CD8-positive, alpha-beta memory T cell (primary cell): ENCODE results near the gene COL8A1. TPM values are rescaled to one million over a fixed set of nuclear protein-coding genes. Genes with fewer than 3 reads are reported as not detected.

Source experiments
- CTCF ChIA-PET: fragments of 350-600 bp; sonication (Branson Sonifier 250); formaldehyde crosslinking; loops from one replicate; lab custom pipeline; 2021; ENCODE audit warnings: antibody characterized with exemption; lab: Charles Lee
- POLR2A ChIA-PET: fragments of 350-600 bp; sonication (Branson Sonifier 250); formaldehyde crosslinking; loops from one replicate; lab custom pipeline; 2021; ENCODE audit warnings: antibody characterized with exemption; lab: Charles Lee
- DNase-seq, 5 donors: peaks; one replicate each; pipeline versions ENCODE4 v3.0.0 to v3.0.0-alpha.2; 2020 to 2022; ENCODE audit warnings: mixed read lengths in 1 of 5
- H3K27ac ChIP-seq: one replicate; pipeline ENCODE4 v1.7.0; 2013; ENCODE audit warnings: low read depth, mild to moderate bottlenecking, low read length, moderate library complexity
- H3K27me3 ChIP-seq: 2 replicates; pipeline ENCODE4 v1.7.0; 2013; ENCODE audit warnings: low read length, mild to moderate bottlenecking; ENCODE audit not compliant: insufficient read depth, poor library complexity, severe bottlenecking
- H3K36me3 ChIP-seq: 2 replicates; pipeline ENCODE4 v1.7.0; 2013; ENCODE audit warnings: mild to moderate bottlenecking, low read length, moderate library complexity; ENCODE audit not compliant: insufficient read depth
- H3K4me1 ChIP-seq: 2 replicates; pipeline ENCODE4 v1.7.0; 2013; ENCODE audit warnings: mild to moderate bottlenecking, low read length, moderate library complexity; ENCODE audit not compliant: insufficient read depth
- H3K4me3 ChIP-seq: 2 replicates; pipeline ENCODE4 v1.7.0; 2013; ENCODE audit warnings: mild to moderate bottlenecking, low read length
- H3K9me3 ChIP-seq: 2 replicates; pipeline ENCODE4 v1.7.0; 2013; ENCODE audit warnings: mild to moderate bottlenecking, low read length
- H3K27ac Mint-ChIP-seq, 8 donors: one replicate each; pipeline ENCODE4 v1.8.0; 2020 to 2021; ENCODE audit warnings: mixed read lengths in 8 of 8, mild to moderate bottlenecking in 6 of 8, inconsistent platforms in 3 of 8, moderate library complexity in 3 of 8
- H3K27me3 Mint-ChIP-seq, 2 donors: one replicate each; pipeline ENCODE4 v1.8.0; 2020 to 2021; ENCODE audit warnings: mixed read lengths in 2 of 2, mild to moderate bottlenecking in 1 of 2, moderate library complexity in 1 of 2
- H3K36me3 Mint-ChIP-seq, 3 donors: one replicate each; pipeline ENCODE4 v1.8.0; 2020 to 2021; ENCODE audit warnings: mixed read lengths in 3 of 3, inconsistent platforms in 1 of 3, mild to moderate bottlenecking in 1 of 3
- H3K4me1 Mint-ChIP-seq, 3 donors: one replicate each; pipeline ENCODE4 v1.8.0; 2020 to 2021; ENCODE audit warnings: mixed read lengths in 3 of 3, inconsistent platforms in 1 of 3, mild to moderate bottlenecking in 1 of 3
- H3K4me3 Mint-ChIP-seq, 7 donors: one replicate each; pipeline ENCODE4 v1.8.0; 2020 to 2021; ENCODE audit warnings: mixed read lengths in 7 of 7, mild to moderate bottlenecking in 6 of 7, moderate library complexity in 4 of 7, inconsistent platforms in 2 of 7
- H3K9me3 Mint-ChIP-seq, 5 donors: one replicate each; pipeline ENCODE4 v1.8.0; 2020 to 2022; ENCODE audit warnings: mixed read lengths in 5 of 5, mild to moderate bottlenecking in 3 of 5, moderate library complexity in 2 of 5, inconsistent platforms in 1 of 5
- polyA plus RNA-seq: library from polyadenylated mRNA; unstranded; fragments of 300-500 nt; fragmentation: Illumina TruSeq; gene quantifications from one replicate; pipeline ENCODE4 v1.2.3, GENCODE V29; 2021
- total RNA-seq, 2 experiments: library from RNA; stranded (reverse); gene quantifications; one replicate each; pipeline ENCODE4 v1.2.3, GENCODE V29; 2021

Gene COL8A1
- total and polyA plus RNA-seq, 3 experiments from 2014 or later, result not detected

- no peaks in the 10 kb centered on the region for H3K27me3 ChIP-seq
- no peak for DNase-seq
- no peak overlapping the region for H3K4me3 ChIP-seq
- Mint-ChIP-seq H3K4me1 (no peaks in the 10 kb centered on the region), H3K4me3 (no peak overlapping the region), H3K27me3 (peaks cover 10 to 43% of the 10 kb centered on the region in 2 donors), H3K9me3 (no peaks in the 10 kb centered on the region), H3K36me3 (no peaks in the 10 kb centered on the region), H3K27ac (no peak overlapping the region)
- no peaks in the 10 kb centered on the region for H3K36me3 ChIP-seq
- ChIA-PET POLR2A (no interaction called here), CTCF (no interaction called here)
- no peak overlapping the region for H3K27ac ChIP-seq
- H3K4me1 ChIP-seq, result no peaks in the 10 kb centered on the region
- H3K9me3 ChIP-seq, result no peaks in the 10 kb centered on the region
These were observed 109.5 kb downstream of the COL8A1 start for GRCh38 chr3:99747915-99748314.

- H3K4me1 ChIP-seq, result no peaks in the 10 kb centered on the region
- Mint-ChIP-seq H3K27me3 (peaks cover 9 to 32% of the 10 kb centered on the region in 2 donors), H3K27ac (no peak overlapping the region), H3K4me1 (no peaks in the 10 kb centered on the region), H3K4me3 (no peak overlapping the region), H3K9me3 (no peaks in the 10 kb centered on the region), H3K36me3 (no peaks in the 10 kb centered on the region)
- DNase-seq, result no peak
- H3K4me3 ChIP-seq, result no peak overlapping the region
- ChIA-PET CTCF (no interaction called here), POLR2A (no interaction called here)
- H3K36me3 ChIP-seq, result no peaks in the 10 kb centered on the region
- H3K9me3 ChIP-seq, result no peaks in the 10 kb centered on the region
- no peak overlapping the region for H3K27ac ChIP-seq
- H3K27me3 ChIP-seq, result no peaks in the 10 kb centered on the region
These were observed 113.3 kb downstream of the COL8A1 start for GRCh38 chr3:99751649-99752048.

- Mint-ChIP-seq H3K27ac (no peak overlapping the region), H3K4me3 (no peak overlapping the region), H3K9me3 (no peaks in the 10 kb centered on the region), H3K27me3 (peaks cover 9 to 32% of the 10 kb centered on the region in 2 donors), H3K36me3 (no peaks in the 10 kb centered on the region), H3K4me1 (no peaks in the 10 kb centered on the region)
- CTCF ChIA-PET, result interaction anchor here (1.7 to 2.4 kb wide), 2 partner anchors 10 to 13 kb away, joined by 6 to 10 read pairs; no protein-coding TSS in a partner anchor
- peak in 1 of 5 donors; percentile 13 for DNase-seq
- Histone ChIP-seq H3K27ac (no peak overlapping the region), H3K4me1 (no peaks in the 10 kb centered on the region), H3K27me3 (no peaks in the 10 kb centered on the region), H3K4me3 (no peak overlapping the region), H3K36me3 (no peaks in the 10 kb centered on the region), H3K9me3 (no peaks in the 10 kb centered on the region)
- POLR2A ChIA-PET, result no interaction called here
These were observed 115.0 kb downstream of the COL8A1 start for GRCh38 chr3:99753268-99753975.

GRCh38 chr3:99755831-99756230 lies 117.4 kb downstream of the COL8A1 start:
- Mint-ChIP-seq H3K4me1 (no peaks in the 10 kb centered on the region), H3K4me3 (no peak overlapping the region), H3K9me3 (no peaks in the 10 kb centered on the region), H3K27ac (no peak overlapping the region), H3K27me3 (peaks cover 9 to 29% of the 10 kb centered on the region in 2 donors), H3K36me3 (no peaks in the 10 kb centered on the region)
- Histone ChIP-seq H3K36me3 (no peaks in the 10 kb centered on the region), H3K4me3 (no peak overlapping the region), H3K27me3 (no peaks in the 10 kb centered on the region), H3K27ac (no peak overlapping the region), H3K9me3 (no peaks in the 10 kb centered on the region), H3K4me1 (no peaks in the 10 kb centered on the region)
- DNase-seq, result no peak
- ChIA-PET CTCF (no interaction called here), POLR2A (no interaction called here)

- no peak overlapping the region for H3K4me3 Mint-ChIP-seq
- CTCF ChIA-PET, result no interaction called here
These were observed 119.6 kb downstream of the COL8A1 start for GRCh38 chr3:99757966-99758365.

GRCh38 chr3:99758502-99759177 lies 120.2 kb downstream of the COL8A1 start:
- Mint-ChIP-seq H3K36me3 (no peaks in the 10 kb centered on the region), H3K9me3 (no peaks in the 10 kb centered on the region), H3K27ac (no peak overlapping the region), H3K4me3 (no peak overlapping the region), H3K4me1 (no peaks in the 10 kb centered on the region), H3K27me3 (peaks cover 13 to 23% of the 10 kb centered on the region in 2 donors)
- ChIA-PET POLR2A (no interaction called here), CTCF (no interaction called here)
- Histone ChIP-seq H3K4me1 (no peaks in the 10 kb centered on the region), H3K27me3 (no peaks in the 10 kb centered on the region), H3K27ac (no peak overlapping the region), H3K4me3 (no peak overlapping the region), H3K9me3 (no peaks in the 10 kb centered on the region), H3K36me3 (no peaks in the 10 kb centered on the region)
- no peak for DNase-seq

More at GRCh38 chr3:99757966-99758365, 119.6 kb downstream of the COL8A1 start:
- H3K4me1 Mint-ChIP-seq, result no peaks in the 10 kb centered on the region
- no peak overlapping the region for H3K27ac ChIP-seq
- H3K4me3 ChIP-seq, result no peak overlapping the region
- no peaks in the 10 kb centered on the region for H3K9me3 ChIP-seq
- H3K4me1 ChIP-seq, result no peaks in the 10 kb centered on the region
- H3K27me3 ChIP-seq, result no peaks in the 10 kb centered on the region
- H3K27me3 Mint-ChIP-seq, result peaks cover 13 to 23% of the 10 kb centered on the region in 2 donors
- no peaks in the 10 kb centered on the region for H3K9me3 Mint-ChIP-seq
- POLR2A ChIA-PET, result no interaction called here
- no peaks in the 10 kb centered on the region for H3K36me3 ChIP-seq
- no peak overlapping the region for H3K27ac Mint-ChIP-seq
- no peak for DNase-seq
- H3K36me3 Mint-ChIP-seq, result no peaks in the 10 kb centered on the region

GRCh38 chr3:99760031-99760430 lies 121.6 kb downstream of the COL8A1 start:
- Mint-ChIP-seq H3K36me3 (no peaks in the 10 kb centered on the region), H3K27me3 (peaks cover 9 to 23% of the 10 kb centered on the region in 2 donors), H3K4me3 (no peak overlapping the region), H3K27ac (no peak overlapping the region), H3K4me1 (no peaks in the 10 kb centered on the region), H3K9me3 (no peaks in the 10 kb centered on the region)
- DNase-seq, result no peak
- ChIA-PET POLR2A (no interaction called here), CTCF (no interaction called here)
- H3K27me3 ChIP-seq, result no peaks in the 10 kb centered on the region
- H3K9me3 ChIP-seq, result no peaks in the 10 kb centered on the region
- H3K4me3 ChIP-seq, result no peak overlapping the region
- no peak overlapping the region for H3K27ac ChIP-seq
- H3K4me1 ChIP-seq, result no peaks in the 10 kb centered on the region
- no peaks in the 10 kb centered on the region for H3K36me3 ChIP-seq

- no peak overlapping the region for H3K4me3 ChIP-seq
- H3K27me3 ChIP-seq, result no peaks in the 10 kb centered on the region
- H3K27ac ChIP-seq, result no peak overlapping the region
- Mint-ChIP-seq H3K4me1 (no peaks in the 10 kb centered on the region), H3K27ac (no peak overlapping the region), H3K9me3 (no peaks in the 10 kb centered on the region), H3K4me3 (no peak overlapping the region), H3K36me3 (no peaks in the 10 kb centered on the region), H3K27me3 (peaks cover 7 to 23% of the 10 kb centered on the region in 2 donors)
- H3K4me1 ChIP-seq, result no peaks in the 10 kb centered on the region
- H3K9me3 ChIP-seq, result no peaks in the 10 kb centered on the region
- no peak for DNase-seq
- no peaks in the 10 kb centered on the region for H3K36me3 ChIP-seq
- CTCF ChIA-PET, result no interaction called here
- POLR2A ChIA-PET, result no interaction called here
These were observed 122.2 kb downstream of the COL8A1 start for GRCh38 chr3:99760629-99761028.
